CD4-positive, alpha-beta T cell (primary cell): Measurements from ENCODE around the gene ASB10. TPM values are rescaled to one million over a fixed set of nuclear protein-coding genes. Genes with fewer than 3 reads are reported as not detected.

Source experiments
- ATAC-seq: fragments of 200-7000 bp; cut with Tn5 transposase; one replicate; pipeline ENCODE4 v1.10.0; 2022; ENCODE audit warnings: mild to moderate bottlenecking; ENCODE audit not compliant: poor library complexity
- CTCF ChIA-PET: fragments of 350-600 bp; sonication (Branson Sonifier 250); formaldehyde crosslinking; loops from one replicate; lab custom pipeline; 2021; ENCODE audit warnings: antibody characterized with exemption, inconsistent platforms; lab: Charles Lee
- POLR2A ChIA-PET: fragments of 350-600 bp; sonication (Branson Sonifier 250); formaldehyde crosslinking; loops from one replicate; lab custom pipeline; 2021; ENCODE audit warnings: antibody characterized with exemption, inconsistent platforms; lab: Charles Lee
- DNase-seq, 14 experiments: peaks; one replicate each; pipeline ENCODE4 v3.0.0-alpha.2; 2013 to 2020; ENCODE audit warnings: mixed read lengths in 2 of 14
- H3K27ac ChIP-seq, 2 donors: one replicate each; pipeline versions ENCODE4 v1.5.1 to v1.7.0; 2013; ENCODE audit warnings: low read length in 2 of 2, low read depth in 1 of 2, mild to moderate bottlenecking in 1 of 2
- H3K27me3 ChIP-seq, 2 experiments: 1 replicate in 1 of 2; 2 replicates in 1 of 2; pipeline versions ENCODE4 v1.6.1 to v1.7.0; 2013; ENCODE audit warnings: low read length in 2 of 2, control low read depth in 1 of 2, mild to moderate bottlenecking in 1 of 2, moderate library complexity in 1 of 2; ENCODE audit not compliant: insufficient read depth in 2 of 2, control insufficient read depth in 1 of 2
- H3K36me3 ChIP-seq: one replicate; pipeline ENCODE4 v1.6.1; 2013; ENCODE audit warnings: low read length, control low read depth; ENCODE audit not compliant: insufficient read depth
- H3K4me1 ChIP-seq: one replicate; pipeline ENCODE4 v1.6.1; 2013; ENCODE audit warnings: low read length, control low read depth; ENCODE audit not compliant: insufficient read depth
- H3K4me3 ChIP-seq: one replicate; pipeline ENCODE4 v1.5.1; 2013; ENCODE audit warnings: mild to moderate bottlenecking, low read length, moderate library complexity
- H3K9me3 ChIP-seq, 2 experiments: 1 replicate in 1 of 2; 2 replicates in 1 of 2; pipeline versions ENCODE4 v1.6.1 to v1.7.0; 2013; ENCODE audit warnings: low read length in 2 of 2, mild to moderate bottlenecking in 2 of 2, control low read depth in 1 of 2, moderate library complexity in 1 of 2; ENCODE audit not compliant: control insufficient read depth in 1 of 2, insufficient read depth in 1 of 2
- H3K27ac Mint-ChIP-seq: one replicate; pipeline ENCODE4 v1.8.0; 2020; ENCODE audit warnings: mixed read lengths
- H3K27me3 Mint-ChIP-seq: one replicate; pipeline ENCODE4 v1.8.0; 2021; ENCODE audit warnings: mixed read lengths
- H3K36me3 Mint-ChIP-seq: one replicate; pipeline ENCODE4 v1.8.0; 2021; ENCODE audit warnings: low read depth, mixed read lengths
- H3K4me1 Mint-ChIP-seq: one replicate; pipeline ENCODE4 v1.8.0; 2021; ENCODE audit warnings: low read depth, mixed read lengths
- H3K4me3 Mint-ChIP-seq: one replicate; pipeline ENCODE4 v1.8.0; 2020; ENCODE audit warnings: mild to moderate bottlenecking, mixed read lengths
- H3K9me3 Mint-ChIP-seq: one replicate; pipeline ENCODE4 v1.8.0; 2020; ENCODE audit warnings: mixed read lengths
- intact Hi-C, 2 experiments: fragments of 100-400 bp; cut with DNase I in 1 of 2; cut with micrococcal nuclease in 1 of 2; formaldehyde crosslinking; loops; one replicate each; pipeline versions ENCODE4 v1.15.1 to v1.9.0; 2023 to 2025; cut with DNase I, micrococcal nuclease
- total RNA-seq, 174 experiments: library from RNA in 2 of 174; stranded (reverse) in 2 of 174; gene quantifications; one replicate each; pipeline ENCODE4 v1.2.3 and lab custom pipeline; 2021 to 2026
- TF ChIP-seq, protein P1 (sequence below): fragments of 200-600 bp; IDR thresholded peaks from one replicate; pipeline ENCODE4 v1.8.0; 2022; ENCODE audit warnings: antibody characterized with exemption, mild to moderate bottlenecking

ASB10 gene
- total RNA-seq, 2 experiments from 2014 or later = not detected

DNA sequence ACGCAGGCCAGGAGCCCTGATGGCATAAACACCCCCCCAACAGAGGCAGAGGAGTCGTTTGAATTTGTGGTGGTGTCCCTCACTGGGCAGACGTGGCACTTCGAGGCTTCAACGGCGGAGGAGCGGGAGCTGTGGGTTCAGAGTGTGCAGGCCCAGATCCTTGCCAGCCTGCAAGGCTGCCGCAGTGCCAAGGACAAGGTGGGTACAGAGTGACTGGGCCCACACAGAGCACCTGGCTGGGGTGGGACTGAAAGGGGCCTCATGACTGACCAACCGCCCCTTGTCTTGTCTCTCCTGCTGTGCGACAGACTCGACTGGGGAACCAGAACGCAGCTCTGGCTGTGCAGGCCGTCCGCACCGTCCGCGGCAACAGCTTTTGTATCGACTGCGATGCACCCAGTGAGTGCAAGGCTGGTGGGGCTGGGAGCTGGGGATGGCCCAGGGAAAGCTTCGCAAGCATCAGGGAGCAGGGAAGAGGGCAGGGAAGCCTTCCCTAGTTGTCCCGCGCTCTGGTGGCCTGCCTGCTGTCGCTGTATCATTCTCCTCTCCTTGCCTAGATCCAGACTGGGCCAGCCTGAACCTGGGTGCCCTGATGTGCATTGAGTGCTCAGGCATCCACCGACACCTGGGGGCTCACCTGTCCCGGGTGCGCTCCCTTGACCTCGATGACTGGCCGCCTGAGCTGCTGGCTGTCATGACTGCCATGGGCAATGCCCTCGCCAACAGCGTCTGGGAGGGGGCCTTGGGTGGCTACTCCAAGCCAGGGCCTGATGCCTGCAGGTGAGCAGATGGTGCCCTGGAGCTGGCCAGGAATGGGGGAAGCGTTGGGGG lies 45.0 kb downstream of the ASB10 start:
- Mint-ChIP-seq H3K27me3 (no peaks in the 10 kb centered on the region), H3K9me3 (no peaks in the 10 kb centered on the region), H3K27ac (no peak overlapping the region), H3K36me3 (peaks cover 37% of the 10 kb centered on the region), H3K4me3 (no peak overlapping the region), H3K4me1 (no peaks in the 10 kb centered on the region)
- no peak for DNase-seq
- Histone ChIP-seq H3K9me3 (no peaks in the 10 kb centered on the region), H3K36me3 (peaks cover 14% of the 10 kb centered on the region), H3K4me1 (no peaks in the 10 kb centered on the region), H3K4me3 (no peak overlapping the region), H3K27ac (no peak overlapping the region), H3K27me3 (no peaks in the 10 kb centered on the region)
- ChIA-PET POLR2A (no interaction called here), CTCF (no interaction called here)
- intact Hi-C loops = no loop called here
- TF ChIP-seq, protein P1, sequence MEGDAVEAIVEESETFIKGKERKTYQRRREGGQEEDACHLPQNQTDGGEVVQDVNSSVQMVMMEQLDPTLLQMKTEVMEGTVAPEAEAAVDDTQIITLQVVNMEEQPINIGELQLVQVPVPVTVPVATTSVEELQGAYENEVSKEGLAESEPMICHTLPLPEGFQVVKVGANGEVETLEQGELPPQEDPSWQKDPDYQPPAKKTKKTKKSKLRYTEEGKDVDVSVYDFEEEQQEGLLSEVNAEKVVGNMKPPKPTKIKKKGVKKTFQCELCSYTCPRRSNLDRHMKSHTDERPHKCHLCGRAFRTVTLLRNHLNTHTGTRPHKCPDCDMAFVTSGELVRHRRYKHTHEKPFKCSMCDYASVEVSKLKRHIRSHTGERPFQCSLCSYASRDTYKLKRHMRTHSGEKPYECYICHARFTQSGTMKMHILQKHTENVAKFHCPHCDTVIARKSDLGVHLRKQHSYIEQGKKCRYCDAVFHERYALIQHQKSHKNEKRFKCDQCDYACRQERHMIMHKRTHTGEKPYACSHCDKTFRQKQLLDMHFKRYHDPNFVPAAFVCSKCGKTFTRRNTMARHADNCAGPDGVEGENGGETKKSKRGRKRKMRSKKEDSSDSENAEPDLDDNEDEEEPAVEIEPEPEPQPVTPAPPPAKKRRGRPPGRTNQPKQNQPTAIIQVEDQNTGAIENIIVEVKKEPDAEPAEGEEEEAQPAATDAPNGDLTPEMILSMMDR = no peak
- no peak for ATAC-seq

DNA sequence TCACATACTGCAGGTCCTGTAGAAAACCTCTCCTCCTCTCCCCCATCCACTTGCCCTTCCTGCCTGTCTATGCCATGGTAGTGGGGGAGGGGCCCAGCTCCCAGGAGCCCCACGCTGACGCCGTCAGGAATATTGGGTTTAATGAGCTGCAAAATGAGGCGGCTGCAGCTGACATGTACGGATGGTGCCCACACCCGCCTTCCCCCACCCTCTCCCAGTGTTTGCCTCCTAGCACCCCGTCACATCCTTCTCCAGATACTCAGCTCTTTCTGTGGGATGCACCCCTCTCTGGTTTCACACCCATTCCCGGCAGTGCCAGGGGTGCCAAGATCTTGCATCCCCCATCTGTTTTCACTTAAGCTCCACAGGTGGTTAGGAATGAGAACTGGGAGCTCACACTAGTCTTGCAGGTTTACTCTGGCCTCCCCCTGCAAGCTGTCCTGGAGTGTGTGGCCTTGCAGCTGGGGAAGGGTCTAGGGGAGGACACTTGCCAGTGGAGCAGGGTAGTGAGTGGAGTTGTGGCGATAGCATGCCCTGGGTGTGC lies 45.7 kb downstream of the ASB10 start:
- Histone ChIP-seq H3K9me3 (no peaks in the 10 kb centered on the region), H3K27ac (no peak overlapping the region), H3K27me3 (no peaks in the 10 kb centered on the region), H3K4me1 (no peaks in the 10 kb centered on the region), H3K4me3 (no peak overlapping the region), H3K36me3 (peaks cover 14% of the 10 kb centered on the region)
- Mint-ChIP-seq H3K9me3 (no peaks in the 10 kb centered on the region), H3K27ac (no peak overlapping the region), H3K4me1 (no peaks in the 10 kb centered on the region), H3K36me3 (peaks cover 37% of the 10 kb centered on the region), H3K27me3 (no peaks in the 10 kb centered on the region), H3K4me3 (no peak overlapping the region)
- ATAC-seq (no peak), DNase-seq (no peak)
- ChIA-PET POLR2A (no interaction called here), CTCF (no interaction called here)
- intact Hi-C loops = no loop called here
- TF ChIP-seq, protein P1 = no peak

DNA sequence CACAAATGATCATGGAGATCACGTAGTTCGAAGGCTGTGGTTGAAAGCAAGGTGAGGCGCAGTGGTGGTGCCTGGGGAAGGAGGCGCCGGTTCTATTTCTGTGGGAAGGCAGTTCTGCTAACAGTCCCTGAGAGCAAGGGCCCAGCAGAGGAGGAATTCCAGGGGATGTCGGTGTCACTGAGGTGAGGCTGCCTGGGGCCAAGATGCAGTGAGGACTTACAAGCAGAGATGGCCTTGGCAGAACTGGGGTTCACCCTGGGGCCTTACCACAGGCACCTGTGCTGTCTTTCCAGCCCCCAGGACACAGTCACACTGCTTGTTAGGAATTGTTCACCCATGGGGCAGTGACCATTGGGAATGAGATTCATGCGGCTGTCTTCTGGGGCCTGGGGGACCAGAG lies 46.2 kb downstream of the ASB10 start:
- H3K4me3 Mint-ChIP-seq = no peak overlapping the region

More for the DNA sequence above, 46.2 kb downstream of the ASB10 start:
- no peak overlapping the region for H3K27ac ChIP-seq
- Mint-ChIP-seq H3K36me3 (peaks cover 37% of the 10 kb centered on the region), H3K27ac (no peak overlapping the region), H3K27me3 (no peaks in the 10 kb centered on the region), H3K9me3 (no peaks in the 10 kb centered on the region), H3K4me1 (no peaks in the 10 kb centered on the region)
- DNase-seq (no peak), ATAC-seq (no peak)
- ChIA-PET CTCF (no interaction called here), POLR2A (no interaction called here)
- no peaks in the 10 kb centered on the region for H3K27me3 ChIP-seq
- H3K4me1 ChIP-seq = no peaks in the 10 kb centered on the region
- TF ChIP-seq, protein P1 = no peak
- no peak overlapping the region for H3K4me3 ChIP-seq
- peaks cover 16% of the 10 kb centered on the region for H3K36me3 ChIP-seq
- intact Hi-C loops = no loop called here
- H3K9me3 ChIP-seq = no peaks in the 10 kb centered on the region
